ENCODE data around the gene CCDC24.

CCDC24 gene

GRCh38 chr1:44000122-44000665 lies 8.8 kb downstream of the CCDC24 start:
- DNase-seq: no peak

GRCh38 chr1:44002165-44002564 lies 10.8 kb downstream of the CCDC24 start:
- no peak for DNase-seq

- no peak for DNase-seq
These were observed 11.3 kb downstream of the CCDC24 start for GRCh38 chr1:44002606-44003157.

GRCh38 chr1:44008259-44008658 lies 16.9 kb downstream of the CCDC24 start:
- no peak for DNase-seq

GRCh38 chr1:44010935-44011471 lies 19.6 kb downstream of the CCDC24 start:
- no peak for DNase-seq

- DNase-seq: no peak
These were observed 21.0 kb downstream of the CCDC24 start for GRCh38 chr1:44012404-44012803.

GRCh38 chr1:44012941-44013609 lies 21.7 kb downstream of the CCDC24 start:
- DNase-seq: no peak

GRCh38 chr1:44013949-44014348 lies 22.6 kb downstream of the CCDC24 start:
- no peak for DNase-seq

- DNase-seq: no peak
These were observed 23.1 kb downstream of the CCDC24 start for GRCh38 chr1:44014365-44015104.

GRCh38 chr1:44015206-44015605 lies 23.8 kb downstream of the CCDC24 start:
- no peak for DNase-seq

GRCh38 chr1:44016041-44016889 lies 24.9 kb downstream of the CCDC24 start:
- no peak for DNase-seq

- no peak for DNase-seq
These were observed 25.5 kb downstream of the CCDC24 start for GRCh38 chr1:44016890-44017400.

- DNase-seq: no peak
These were observed 28.1 kb downstream of the CCDC24 start for GRCh38 chr1:44019466-44019948.

GRCh38 chr1:44020464-44020863 lies 29.1 kb downstream of the CCDC24 start:
- DNase-seq: no peak

- DNase-seq: no peak
These were observed 29.8 kb downstream of the CCDC24 start for GRCh38 chr1:44021156-44021555.

- DNase-seq: no peak
These were observed 30.4 kb downstream of the CCDC24 start for GRCh38 chr1:44021581-44022321.

GRCh38 chr1:44024031-44024902 lies 32.9 kb downstream of the CCDC24 start:
- no peak for DNase-seq

- no peak for DNase-seq
These were observed 33.6 kb downstream of the CCDC24 start for GRCh38 chr1:44024903-44025525.

GRCh38 chr1:44025816-44026215 lies 34.4 kb downstream of the CCDC24 start:
- no peak for DNase-seq

GRCh38 chr1:44027320-44027719 lies 35.9 kb downstream of the CCDC24 start:
- DNase-seq: no peak
